HL-60/S4 treated with phorbol 12-myristate 13-acetate at 8.2 ng/mL for 4 days and 3 days (cell line): ENCODE results near the gene CCDC57.
"Not testable (repeated sequence)": the region's sequence is repeated elsewhere in the genome, so short reads cannot be mapped to it uniquely, and the experiment has no call there.

ENCODE experiments used
- in situ Hi-C: fragments of 300-500 bp; cut with MboI; formaldehyde crosslinking; loops from 2 replicates; pipeline ENCODE4 v1.15.0; 2022; ENCODE audit warnings: low sequenced_read_pairs

Gene CCDC57

GRCh38 chr17:82205720-82206508 lies 6.7 kb downstream of the CCDC57 start:
- in situ Hi-C loops = no loop called here

- in situ Hi-C loops = no loop called here
These were observed 7.6 kb downstream of the CCDC57 start for GRCh38 chr17:82204831-82205719.

- in situ Hi-C loops = no loop called here
These were observed 8.7 kb downstream of the CCDC57 start for GRCh38 chr17:82203920-82204319.

GRCh38 chr17:82202981-82203380 lies 9.7 kb downstream of the CCDC57 start:
- in situ Hi-C loops = no loop called here

GRCh38 chr17:82201498-82201910 lies 11.1 kb downstream of the CCDC57 start:
- in situ Hi-C loops = no loop called here

GRCh38 chr17:82200743-82201497 lies 11.7 kb downstream of the CCDC57 start:
- in situ Hi-C loops = no loop called here

GRCh38 chr17:82200135-82200534 lies 12.5 kb downstream of the CCDC57 start:
- in situ Hi-C loops = no loop called here

GRCh38 chr17:82199496-82199895 lies 13.1 kb downstream of the CCDC57 start:
- in situ Hi-C loops = no loop called here

GRCh38 chr17:82198092-82198491 lies 14.6 kb downstream of the CCDC57 start:
- in situ Hi-C loops = no loop called here

GRCh38 chr17:82195675-82196672 lies 16.7 kb downstream of the CCDC57 start:
- in situ Hi-C loops = no loop called here

- in situ Hi-C loops = no loop called here
These were observed 17.9 kb downstream of the CCDC57 start for GRCh38 chr17:82194765-82195164.

GRCh38 chr17:82193520-82194220 lies 19.0 kb downstream of the CCDC57 start:
- in situ Hi-C loops = no loop called here

- in situ Hi-C loops = not testable (repeated sequence)
These were observed 19.6 kb downstream of the CCDC57 start for GRCh38 chr17:82193050-82193449.

- in situ Hi-C loops = no loop called here
These were observed 24.4 kb downstream of the CCDC57 start for GRCh38 chr17:82188001-82188961.

- in situ Hi-C loops = no loop called here
These were observed 25.1 kb downstream of the CCDC57 start for GRCh38 chr17:82187500-82187899.

GRCh38 chr17:82186221-82186620 lies 26.4 kb downstream of the CCDC57 start:
- in situ Hi-C loops = no loop called here

GRCh38 chr17:82184761-82185160 lies 27.9 kb downstream of the CCDC57 start:
- in situ Hi-C loops = no loop called here
